C4-2B (cell line): ENCODE measurements around the gene PTPN2.

ENCODE experiments used
- CTCF ChIP-seq: fragments of 450-650 bp; conservative IDR thresholded peaks from 2 replicates; pipeline ENCODE4 v1.5.1; 2017; ENCODE audit warnings: mild to moderate bottlenecking
- ZFX ChIP-seq: fragments of 450-650 bp; IDR thresholded peaks from 2 replicates; pipeline ENCODE4 v1.6.1; 2017

- TF ChIP-seq CTCF: no peak
- TF ChIP-seq ZFX: no peak
These were observed 97.4 kb downstream of the PTPN2 start for GRCh38 chr18:12786669-12787068.
